PC-9 (cell line): ENCODE measurements around the gene FBXO36. TPM values are rescaled to one million over a fixed set of nuclear protein-coding genes. Genes with fewer than 3 reads are reported as not detected.

ENCODE experiments used
- Bru-seq: library from RNA; stranded (reverse); fragments of 400-500 nt; gene quantifications from one replicate; lab custom pipeline; 2021; lab: Mats Ljungman, UMichigan
- BruChase-seq, 2 experiments: library from RNA; stranded (reverse); fragments of 400-500 nt; gene quantifications; one replicate each; lab custom pipeline; 2021; lab: Mats Ljungman, UMichigan
- BruUV-seq: library from RNA; stranded (reverse); fragments of 400-500 nt; replicated peaks from 2 replicates; lab custom pipeline; 2021; lab: Mats Ljungman, UMichigan
- CTCF ChIA-PET: fragments of 300-600 bp; sonication (Branson Sonifier 250); formaldehyde crosslinking; loops from one replicate; lab custom pipeline; 2022; ENCODE audit warnings: antibody characterized with exemption; lab: Charles Lee
- POLR2A ChIA-PET: fragments of 300-600 bp; sonication (Branson Sonifier 250); formaldehyde crosslinking; loops from one replicate; lab custom pipeline; 2022; ENCODE audit warnings: antibody characterized with exemption; ENCODE audit not compliant: unreplicated experiment; lab: Charles Lee
- DNase-seq, 2 experiments: peaks; one replicate each; pipeline versions ENCODE4 v3.0.0 to v3.0.0-alpha.2; 2015 to 2022; ENCODE audit warnings: mixed read lengths in 1 of 2
- H2AFZ ChIP-seq: fragments of 200-600 bp; sonication (generic); 2 replicates; pipeline ENCODE4 v1.8.1; 2017; ENCODE audit warnings: antibody characterized with exemption
- H3F3A ChIP-seq: fragments of 200-600 bp; sonication (generic); 2 replicates; pipeline ENCODE4 v1.8.1; 2017; ENCODE audit warnings: antibody characterized with exemption, mild to moderate bottlenecking, low read depth; ENCODE audit not compliant: insufficient read depth
- H3K27ac ChIP-seq: fragments of 200-600 bp; sonication (generic); 2 replicates; pipeline ENCODE4 v1.6.1; 2016; ENCODE audit warnings: mixed run types
- H3K27me3 ChIP-seq: fragments of 200-600 bp; sonication (generic); 2 replicates; pipeline ENCODE4 v1.6.1; 2016; ENCODE audit warnings: low read depth, mixed run types; ENCODE audit not compliant: insufficient read depth
- H3K36me3 ChIP-seq: fragments of 200-600 bp; sonication (generic); 2 replicates; pipeline ENCODE4 v1.6.1; 2016; ENCODE audit warnings: low read depth, mixed run types
- H3K4me1 ChIP-seq: fragments of 200-600 bp; sonication (generic); replicated peaks from 2 replicates; pipeline ENCODE4 v1.6.1; 2016; ENCODE audit warnings: mixed run types; ENCODE audit not compliant: insufficient read depth
- H3K4me2 ChIP-seq: fragments of 200-600 bp; sonication (generic); 2 replicates; pipeline ENCODE4 v1.6.1; 2017; ENCODE audit warnings: mixed run types
- H3K4me3 ChIP-seq: fragments of 200-600 bp; sonication (generic); 2 replicates; pipeline ENCODE4 v1.6.1; 2016; ENCODE audit warnings: mixed run types
- H3K79me2 ChIP-seq: fragments of 200-600 bp; sonication (generic); 2 replicates; pipeline ENCODE4 v1.6.1; 2017; ENCODE audit warnings: low read depth, mixed run types
- H3K9me2 ChIP-seq: fragments of 200-600 bp; sonication (generic); 2 replicates; pipeline ENCODE4 v1.8.1; 2017; ENCODE audit warnings: mild to moderate bottlenecking; ENCODE audit not compliant: insufficient read depth
- H3K9me3 ChIP-seq: fragments of 200-600 bp; sonication (generic); 2 replicates; pipeline ENCODE4 v1.8.1; 2016; ENCODE audit warnings: low read depth; ENCODE audit not compliant: insufficient read depth
- H4K20me1 ChIP-seq: fragments of 200-600 bp; sonication (generic); 2 replicates; pipeline ENCODE4 v1.8.1; 2017; ENCODE audit not compliant: insufficient read depth
- CTCF ChIP-seq: fragments of 200-600 bp; sonication (generic); conservative IDR thresholded peaks from 2 replicates; pipeline ENCODE4 v1.6.1; 2017; ENCODE audit warnings: mixed run types, antibody characterized with exemption, mild to moderate bottlenecking, moderate library complexity
- EZH2 ChIP-seq: fragments of 200-600 bp; sonication (generic); IDR thresholded peaks from 2 replicates; pipeline ENCODE4 v1.8.0; 2017; ENCODE audit warnings: antibody characterized with exemption, low read depth
- intact Hi-C: fragments of 100-400 bp; cut with micrococcal nuclease; formaldehyde crosslinking; loops from one replicate; pipeline ENCODE4 v1.10.0; 2022; ENCODE audit not compliant: unreplicated experiment
- long read RNA-seq: library from polyadenylated mRNA; stranded (forward); transcript quantifications from one replicate; pipeline ENCODE4 v2.0.0, GENCODE V29; 2022
- total RNA-seq: library from RNA; stranded (reverse); gene quantifications from 2 replicates; pipeline ENCODE4 v1.2.3, GENCODE V29; 2021

FBXO36 gene
- 3.6 and 3.9 TPM in 2 replicates for total RNA-seq
- Bru-seq, nascent RNA: percentile 56 among the genes with signal in this experiment
- percentile 45 among the genes with signal in this experiment for BruChase-seq, experiment 1, labeled RNA remaining after a 2-hour chase
- BruChase-seq, experiment 2, labeled RNA remaining after a 6-hour chase: percentile 43 among the genes with signal in this experiment
- long read RNA-seq, transcript FBXO36-201 (4 exons, 2,810 nt): major isoform, 10 of 15 reads
- long read RNA-seq, partial matches to known transcripts: 1 of 15 reads
- long read RNA-seq, other reads (novel, unspliced or antisense): 3 of 15 reads

GRCh38 chr2:229922449-229923386 is at the start of gene FBXO36:
TSS of gene FBXO36 (plus strand) at chr2:229922503. CDS start at chr2:229922514, 11 bp downstream.
- Histone ChIP-seq H3K36me3 (peaks cover 7% of the 10 kb centered on the region), H3K9me2 (no peaks in the 10 kb centered on the region; the same call in 1 of the 2 replicates), H3K4me2 (peak within 1 kb of the TSS; percentile 99), H3K79me2 (peaks cover 59% of the 10 kb centered on the region), H3K4me1 (peaks cover 27% of the 10 kb centered on the region), H3K27ac (peak within 1 kb of the TSS; percentile 80), H3F3A (peaks cover 20% of the 10 kb centered on the region; the same call in 1 of the 2 replicates), H3K9me3 (no peaks in the 10 kb centered on the region), H3K4me3 (peak within 1 kb of the TSS; percentile 94), H3K27me3 (no peaks in the 10 kb centered on the region), H4K20me1 (peaks cover 18% of the 10 kb centered on the region), H2AFZ (peak within 1 kb of the TSS; percentile 93)
- BruUV-seq: TSS peak; percentile 43
- no peak for DNase-seq
- ChIA-PET POLR2A (interaction anchor here (0.7 kb wide), 1 partner anchor 15 kb away, joined by 3 read pairs; no protein-coding TSS in a partner anchor), CTCF (no interaction called here)
- intact Hi-C loops: loop anchor here (5.0 to 10.0 kb wide), 2 partner anchors 692 to 770 kb away; no protein-coding TSS in a partner anchor
- TF ChIP-seq EZH2 (no peak), CTCF (no peak)

- intact Hi-C loops: no loop called here
- no peak for DNase-seq
- CTCF ChIA-PET: no interaction called here
Measured at GRCh38 chr2:229873123-229873581, 49.2 kb upstream of the FBXO36 start.

More at GRCh38 chr2:229873123-229873581, 49.2 kb upstream of the FBXO36 start:
- H2AFZ ChIP-seq: no peak overlapping the region
- H3K36me3 ChIP-seq: peaks cover 25% of the 10 kb centered on the region
- no peaks in the 10 kb centered on the region for H3K4me1 ChIP-seq
- no peak overlapping the region for H3K4me3 ChIP-seq
- POLR2A ChIA-PET: no interaction called here
- no peaks in the 10 kb centered on the region for H3F3A ChIP-seq
- H3K9me3 ChIP-seq: no peaks in the 10 kb centered on the region
- BruUV-seq: no TSS peak
- H3K9me2 ChIP-seq: no peaks in the 10 kb centered on the region
- H3K27me3 ChIP-seq: no peaks in the 10 kb centered on the region
- H3K79me2 ChIP-seq: peaks cover 72% of the 10 kb centered on the region
- H3K27ac ChIP-seq: no peak overlapping the region
- H3K4me2 ChIP-seq: no peak overlapping the region
- H4K20me1 ChIP-seq: peaks cover 39% of the 10 kb centered on the region
- TF ChIP-seq CTCF: no peak
- no peak for TF ChIP-seq EZH2
